K562 (cell line): ENCODE measurements around the gene HFE. TPM values are rescaled to one million over a fixed set of nuclear protein-coding genes. Genes with fewer than 3 reads are reported as not detected.
A peak's percentile ranks its signal among the peaks of the same experiment; 100 is the strongest.

Experiments used
- ATAC-seq: fragments of 200-7000 bp; cut with Tn5 transposase; 3 replicates; pipeline ENCODE4 v1.9.1; 2020; ENCODE audit warnings: moderate library complexity
- BruUV-seq: library from RNA; stranded (reverse); fragments of 400-500 nt; replicated peaks from 2 replicates; lab custom pipeline; 2021; lab: Mats Ljungman, UMichigan
- CTCF ChIA-PET: fragments of 300-600 bp; formaldehyde crosslinking; extraction: SDS; loops from one replicate; lab custom pipeline; 2021; ENCODE audit warnings: low intra/inter-chr PET ratio; lab: Yijun Ruan, JAX
- POLR2A ChIA-PET: fragments of 300-600, 350-650 bp; sonication (Branson Sonifier 250); formaldehyde crosslinking; extraction: SDS; loops from one replicate; lab custom pipeline; 2021; ENCODE audit warnings: antibody characterized with exemption, inconsistent platforms; lab: Yijun Ruan, JAX
- DNase-seq, 4 experiments: peaks; one replicate each; pipeline versions ENCODE4 v3.0.0 to v3.0.0-alpha.2; 2011 to 2018; ENCODE audit warnings: low spot score in 3 of 4, mixed read lengths in 3 of 4; ENCODE audit errors: extremely low read depth in 1 of 4
- FAIRE-seq: peaks from 2 replicates; lab custom pipeline; 2011; peaks lifted over from hg19 to GRCh38; lab: Jason Lieb, UNC
- H2AFZ ChIP-seq: 2 replicates; pipeline ENCODE4 v1.6.0; 2011; ENCODE audit warnings: low read depth, low read length, control low read depth, inconsistent platforms
- H3K27ac ChIP-seq: fragments of 200-600 bp; 3 replicates; pipeline ENCODE4 v1.8.0; 2011; ENCODE audit warnings: low read depth, mild to moderate bottlenecking, control low read depth, inconsistent platforms, low read length, moderate library complexity, mixed read lengths; ENCODE audit errors: extremely low read depth
- H3K27me3 ChIP-seq, 2 experiments: fragments of 300-600 bp in 1 of 2; 2 replicates in 1 of 2; 3 replicates in 1 of 2; pipeline versions ENCODE4 v1.6.0 to v1.8.0; 2011; ENCODE audit warnings: inconsistent platforms in 2 of 2, low read length in 2 of 2, mild to moderate bottlenecking in 1 of 2, mixed read lengths in 1 of 2, moderate library complexity in 1 of 2; ENCODE audit not compliant: control insufficient read depth in 2 of 2, insufficient read depth in 2 of 2
- H3K36me3 ChIP-seq: fragments of 300-600 bp; 3 replicates; pipeline ENCODE4 v1.8.0; 2011; ENCODE audit warnings: mild to moderate bottlenecking, low read length, inconsistent platforms; ENCODE audit not compliant: control insufficient read depth, insufficient read depth
- H3K4me1 ChIP-seq, 2 experiments: fragments of 200-600 bp in 1 of 2; replicated peaks in 1 of 2; 2 replicates in 1 of 2; 3 replicates in 1 of 2; pipeline versions ENCODE4 v1.5.1 to v1.8.0; 2011; ENCODE audit warnings: inconsistent platforms in 2 of 2, low read length in 2 of 2, mild to moderate bottlenecking in 1 of 2, mixed read lengths in 1 of 2, moderate library complexity in 1 of 2; ENCODE audit not compliant: control insufficient read depth in 2 of 2, insufficient read depth in 2 of 2
- H3K4me2 ChIP-seq: 2 replicates; pipeline ENCODE4 v1.6.1; 2011; ENCODE audit warnings: low read length, control low read depth, inconsistent platforms, mixed read lengths; ENCODE audit not compliant: insufficient read depth
- H3K4me3 ChIP-seq: fragments of 200-600 bp; sonication (generic), shearing (Covaris generic); 2 replicates; pipeline ENCODE4 v1.5.1; 2016; ENCODE audit warnings: control low read depth, inconsistent platforms
- H3K79me2 ChIP-seq: fragments of 200-600 bp; 3 replicates; pipeline ENCODE4 v1.8.0; 2011; ENCODE audit warnings: low read length, inconsistent platforms; ENCODE audit not compliant: control insufficient read depth, insufficient read depth
- H3K9ac ChIP-seq, 2 experiments: 2 replicates each; pipeline versions ENCODE4 v1.6.0 to v1.6.1; 2011; ENCODE audit warnings: low read depth in 2 of 2, low read length in 2 of 2, control low read depth in 1 of 2, inconsistent platforms in 1 of 2, mild to moderate bottlenecking in 1 of 2, mixed read lengths in 1 of 2; ENCODE audit not compliant: insufficient read depth in 1 of 2
- H3K9me1 ChIP-seq: one replicate; pipeline ENCODE4 v1.6.0; 2011; ENCODE audit warnings: inconsistent platforms, mild to moderate bottlenecking, low read length, moderate library complexity; ENCODE audit not compliant: control insufficient read depth, insufficient read depth
- H3K9me3 ChIP-seq: replicated peaks from 2 replicates; pipeline ENCODE4 v1.5.1; 2011; ENCODE audit warnings: low read depth, low read length, inconsistent platforms; ENCODE audit not compliant: control insufficient read depth, insufficient read depth
- H4K20me1 ChIP-seq: replicated peaks from 2 replicates; pipeline ENCODE4 v1.6.1; 2011; ENCODE audit warnings: low read length, inconsistent platforms, mixed read lengths; ENCODE audit not compliant: control insufficient read depth, insufficient read depth
- ATF3 ChIP-seq, 2 experiments: fragments of 450-650 bp in 1 of 2; sonication (generic) in 1 of 2; formaldehyde crosslinking in 1 of 2; IDR thresholded peaks in 1 of 2; conservative IDR thresholded peaks in 1 of 2; 2 replicates each; pipeline versions ENCODE4 v1.6.1 to v1.8.1; 2016 to 2023; ENCODE audit warnings: mild to moderate bottlenecking in 2 of 2, moderate library complexity in 2 of 2, inconsistent platforms in 1 of 2, missing genetic modification reagents in 1 of 2
- HLTF ChIP-seq: fragments of 450-650 bp; IDR thresholded peaks from 2 replicates; pipeline ENCODE4 v1.6.1; 2016
- ZBTB40 ChIP-seq, 2 experiments: fragments of 450-650 bp in 1 of 2; sonication (generic) in 1 of 2; formaldehyde crosslinking in 1 of 2; IDR thresholded peaks; 2 replicates each; pipeline versions ENCODE4 v1.7.1 to v1.9.0; 2016 to 2022; ENCODE audit warnings: inconsistent platforms in 1 of 2, mild to moderate bottlenecking in 1 of 2, missing genetic modification reagents in 1 of 2
- WGBS: fragments of 100-300 bp; shearing (Covaris generic); methylation state at CpG from one replicate; pipeline ENCODE4 v1.1.6; 2016; ENCODE audit warnings: low coverage, mixed read lengths; ENCODE audit not compliant: insufficient coverage; ENCODE audit errors: missing lambda C conversion rate; 5-methylcytosine and 5-hydroxymethylcytosine counted together
- in situ Hi-C: fragments of 300-500 bp; cut with MboI; formaldehyde crosslinking; loops from 4 replicates; pipeline ENCODE4 v1.15.0; 2018; ENCODE audit warnings: inconsistent platforms, mixed read lengths
- intact Hi-C: fragments of 100-400 bp; cut with micrococcal nuclease; formaldehyde crosslinking; loops from 2 replicates; pipeline ENCODE4 v1.14.2; 2022
- polyA plus RNA-seq, 8 experiments: library from polyadenylated mRNA; depleted of rRNA in 4 of 8; stranded (reverse) in 5 of 8; unstranded in 3 of 8; fragments of >200 nt; fragmentation: Nextera tagmentation in 2 of 8; fragmentation: Illumina TruSeq in 1 of 8; extraction: Ambion mirVana in 2 of 8; extraction: Trizol in 1 of 8; gene quantifications; 2 replicates each; pipeline versions ENCODE4 v1.2.1 to v1.2.3, GENCODE V29; 2011 to 2014; ENCODE audit warnings: inconsistent platforms in 1 of 8, missing spikeins in 1 of 8
- total RNA-seq, 7 experiments: library from RNA; depleted of rRNA in 6 of 7; stranded (reverse); fragments of >200 nt in 6 of 7; fragmentation: Illumina TruSeq in 2 of 7; extraction: Trizol in 2 of 7; gene quantifications; 2 replicates each; pipeline versions ENCODE4 v1.2.1 to v1.2.3, GENCODE V29; 2011 to 2021; ENCODE audit warnings: low replicate concordance in 1 of 7

The HFE gene
- total and polyA plus RNA-seq, 9 of the 15 experiments (the other 6 are each of a cell fraction or from before 2014, with no cell fraction given) = 0.14 to 1.2 (median 0.76) TPM

- FAIRE-seq (no peak), ATAC-seq (no peak), DNase-seq (no peak)
- peaks cover 0 to 16% of the 10 kb centered on the region in 2 experiments; a peak in 4 of 5 replicates for H3K4me1 ChIP-seq
- H3K9ac ChIP-seq = peak overlapping the region; percentile 15 to 89; a peak in 2 of 4 replicates
- ChIA-PET POLR2A (interaction anchor here (2.9 to 23.0 kb wide), 4 partner anchors 27 to 140 kb away, joined by 23 to 597 read pairs (median 30); a partner anchor contains a TSS), CTCF (no interaction called here)
- in situ Hi-C loops (no loop called here), intact Hi-C loops (loop anchor here (2.0 kb wide), 2 partner anchors 45 to 65 kb away; a partner anchor contains a TSS)
- peaks cover 33% of the 10 kb centered on the region for H3K79me2 ChIP-seq
- H2AFZ ChIP-seq = peak overlapping the region; percentile 67
- no peaks in the 10 kb centered on the region; the same call in 2 of the 3 replicates for H3K36me3 ChIP-seq
- 0 out of 2 replicates have a peak overlapping the region, but pooled peaks have one; percentile 99 for H3K4me2 ChIP-seq
- peak overlapping the region; percentile 94; the same call in 2 of the 3 replicates for H3K27ac ChIP-seq
- no peak for TF ChIP-seq HLTF
- 0 out of 2 replicates have a peak, but pooled peaks have one; percentile 7 for TF ChIP-seq ZBTB40 (IDR thresholded peaks at IDR 0.05)
- TF ChIP-seq ZBTB40 (CRISPR knock-in tag; IDR thresholded peaks at IDR 0.05) = no peak
- TF ChIP-seq ATF3 (IDR thresholded peaks at IDR 0.05) = no peak
- 0 out of 2 replicates have a peak, but pooled peaks have one; percentile 38 for TF ChIP-seq ATF3 (CRISPR knock-in tag; conservative IDR thresholded peaks at IDR 0.05)
- H4K20me1 ChIP-seq = no peaks in the 10 kb centered on the region
- 58% methylated on average over 3 of the region's 3 CpGs for WGBS
- no peaks in the 10 kb centered on the region for H3K9me3 ChIP-seq
- BruUV-seq = no TSS peak
- H3K4me3 ChIP-seq = no peak overlapping the region
- no peaks in the 10 kb centered on the region for H3K9me1 ChIP-seq
- H3K27me3 ChIP-seq = no peaks in the 10 kb centered on the region
These were observed 29.3 kb upstream of the HFE start for GRCh38 chr6:26057899-26058298.
